Measurements from ENCODE around the gene CEP97.
"Not testable (repeated sequence)": the region's sequence is repeated elsewhere in the genome, so short reads cannot be mapped to it uniquely, and the experiment has no call there.

The CEP97 gene, protein sequence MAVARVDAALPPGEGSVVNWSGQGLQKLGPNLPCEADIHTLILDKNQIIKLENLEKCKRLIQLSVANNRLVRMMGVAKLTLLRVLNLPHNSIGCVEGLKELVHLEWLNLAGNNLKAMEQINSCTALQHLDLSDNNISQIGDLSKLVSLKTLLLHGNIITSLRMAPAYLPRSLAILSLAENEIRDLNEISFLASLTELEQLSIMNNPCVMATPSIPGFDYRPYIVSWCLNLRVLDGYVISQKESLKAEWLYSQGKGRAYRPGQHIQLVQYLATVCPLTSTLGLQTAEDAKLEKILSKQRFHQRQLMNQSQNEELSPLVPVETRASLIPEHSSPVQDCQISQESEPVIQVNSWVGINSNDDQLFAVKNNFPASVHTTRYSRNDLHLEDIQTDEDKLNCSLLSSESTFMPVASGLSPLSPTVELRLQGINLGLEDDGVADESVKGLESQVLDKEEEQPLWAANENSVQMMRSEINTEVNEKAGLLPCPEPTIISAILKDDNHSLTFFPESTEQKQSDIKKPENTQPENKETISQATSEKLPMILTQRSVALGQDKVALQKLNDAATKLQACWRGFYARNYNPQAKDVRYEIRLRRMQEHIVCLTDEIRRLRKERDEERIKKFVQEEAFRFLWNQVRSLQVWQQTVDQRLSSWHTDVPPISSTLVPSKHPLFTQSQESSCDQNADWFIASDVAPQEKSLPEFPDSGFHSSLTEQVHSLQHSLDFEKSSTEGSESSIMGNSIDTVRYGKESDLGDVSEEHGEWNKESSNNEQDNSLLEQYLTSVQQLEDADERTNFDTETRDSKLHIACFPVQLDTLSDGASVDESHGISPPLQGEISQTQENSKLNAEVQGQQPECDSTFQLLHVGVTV

DNA sequence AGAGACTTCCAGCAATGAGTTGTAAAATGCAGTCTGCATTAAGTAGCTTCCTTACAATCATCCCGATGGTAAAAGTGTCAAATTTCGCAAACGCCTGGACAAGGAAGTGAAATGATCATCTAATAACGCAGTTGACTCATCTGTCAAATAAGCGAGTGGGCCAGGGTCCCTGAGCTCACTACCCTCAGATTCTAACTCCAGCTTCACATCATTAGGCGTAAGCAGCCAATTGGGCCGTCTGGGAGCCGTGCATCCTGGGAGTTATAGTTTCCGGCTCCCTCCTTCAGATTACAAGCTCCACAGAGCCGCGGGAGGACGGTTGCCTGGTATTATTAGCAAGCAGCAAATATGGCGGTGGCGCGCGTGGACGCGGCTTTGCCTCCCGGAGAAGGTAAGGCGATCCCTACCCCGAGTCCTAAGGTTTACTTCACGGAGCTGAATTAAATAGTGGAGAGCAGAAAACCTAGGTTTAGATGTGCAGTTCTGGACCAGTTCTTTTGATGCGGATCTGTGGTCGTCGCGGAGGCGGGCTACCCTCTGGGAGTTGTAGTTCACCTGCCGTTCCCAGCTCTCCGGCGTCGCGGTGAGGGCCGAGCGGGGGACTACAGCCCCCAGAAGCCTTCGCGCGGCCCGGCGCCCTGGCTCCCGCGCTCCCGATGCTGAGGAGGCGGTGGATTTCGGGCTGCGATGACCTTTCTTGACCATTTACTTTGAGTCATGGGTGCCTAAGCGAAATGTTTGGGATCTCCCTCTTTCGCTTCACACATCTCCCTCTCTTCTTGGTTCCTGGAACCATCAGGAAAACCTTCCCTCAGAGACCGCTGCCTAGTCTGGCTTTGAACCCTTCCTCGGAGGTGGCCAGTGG, at the start of gene CEP97:
Gene CEP97 (plus strand): TSS at position 286 of the 865 bp plus-strand sequence. CDS start 63 bp downstream, at position 349.
- DNase-seq: peak; percentile 82

DNA sequence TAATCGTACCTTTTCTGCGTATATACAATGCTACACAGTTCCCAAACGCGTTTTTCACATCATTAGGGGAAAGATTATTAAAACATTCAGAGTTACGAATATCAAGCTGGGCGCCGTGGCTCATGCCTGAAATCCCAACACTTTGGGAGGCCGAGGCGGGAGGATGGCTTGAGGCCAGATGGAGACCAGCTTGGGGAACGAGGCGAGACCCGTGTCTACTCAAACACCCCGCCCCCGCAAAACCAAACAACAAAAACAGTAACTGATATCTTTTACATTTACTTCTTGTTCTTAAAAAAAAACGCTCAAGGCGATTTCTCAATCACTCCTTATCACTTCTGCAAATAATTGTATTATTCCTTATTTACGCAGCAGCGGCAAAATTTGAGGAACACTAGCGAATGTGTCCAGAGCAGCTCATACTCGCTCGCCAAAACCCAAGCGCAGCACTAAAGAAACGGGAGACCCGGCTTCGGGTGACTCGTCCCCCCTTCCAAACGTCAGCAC, 48.7 kb upstream of the CEP97 start:
- DNase-seq: no peak

DNA sequence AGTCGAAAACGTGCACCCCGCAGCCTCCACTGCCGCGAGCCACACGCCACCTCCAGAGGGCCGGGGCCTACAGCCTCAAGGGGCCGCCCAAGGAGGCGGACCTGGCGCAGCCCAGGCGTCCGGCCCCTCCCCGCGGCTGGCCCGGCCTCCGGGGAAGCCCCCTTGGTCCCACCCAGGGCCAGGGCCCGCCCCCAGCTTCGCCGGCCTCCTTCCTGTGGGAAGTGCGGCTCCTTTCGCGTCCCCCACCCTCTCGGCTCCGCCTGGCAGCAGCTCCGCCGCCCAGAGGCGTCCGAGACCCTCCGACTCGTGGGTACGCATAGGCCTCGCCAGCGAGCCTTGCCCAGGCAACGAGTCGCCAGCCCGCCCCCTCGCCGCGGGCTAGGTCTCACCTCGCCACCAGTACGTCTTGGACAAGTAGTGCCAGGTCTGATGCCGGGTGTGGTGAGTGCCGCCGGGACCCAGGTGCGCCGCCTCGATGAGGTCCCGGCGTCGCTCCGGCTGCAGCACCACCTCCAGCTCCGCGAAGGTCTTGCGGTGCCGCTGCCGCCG, 48.1 kb upstream of the CEP97 start:
- DNase-seq: no peak

DNA sequence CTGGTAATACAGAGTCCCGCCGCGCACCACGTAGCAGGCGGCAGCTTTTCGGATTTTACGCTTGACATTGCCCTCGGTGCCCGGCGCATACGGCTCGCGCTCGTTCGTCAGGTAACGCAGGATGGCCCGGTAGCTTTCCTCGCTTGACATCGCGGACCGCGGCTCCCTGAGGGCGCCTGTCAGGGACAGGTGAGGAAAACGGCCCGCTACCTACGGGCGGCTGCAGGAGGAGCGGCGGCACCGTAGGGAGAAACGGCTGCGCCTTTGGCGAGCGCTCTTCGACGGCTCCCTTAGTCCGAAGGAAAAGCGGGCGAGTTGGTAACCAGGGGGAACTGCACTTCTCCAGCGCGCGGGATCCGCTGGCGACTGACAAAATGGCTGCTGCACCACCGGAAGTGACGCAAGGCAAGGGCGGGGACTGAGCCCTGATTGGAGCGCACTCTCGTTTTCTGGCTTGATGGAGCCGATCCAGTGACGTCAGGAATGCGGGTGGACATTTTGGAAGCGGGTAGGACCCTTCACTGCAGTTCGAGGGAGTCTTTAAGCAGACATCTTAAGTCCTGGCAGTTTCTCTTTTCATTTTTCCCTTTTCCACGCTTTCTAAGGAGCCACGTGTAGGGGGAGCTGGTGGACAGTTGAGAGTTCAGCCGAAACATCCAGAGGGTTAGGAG, 47.5 kb upstream of the CEP97 start, which contains the start of gene ZBTB11:
Gene ZBTB11 (minus strand): TSS at position 368 of the 671 bp plus-strand sequence. CDS start 218 bp downstream, at position 150.
- DNase-seq: no peak

DNA sequence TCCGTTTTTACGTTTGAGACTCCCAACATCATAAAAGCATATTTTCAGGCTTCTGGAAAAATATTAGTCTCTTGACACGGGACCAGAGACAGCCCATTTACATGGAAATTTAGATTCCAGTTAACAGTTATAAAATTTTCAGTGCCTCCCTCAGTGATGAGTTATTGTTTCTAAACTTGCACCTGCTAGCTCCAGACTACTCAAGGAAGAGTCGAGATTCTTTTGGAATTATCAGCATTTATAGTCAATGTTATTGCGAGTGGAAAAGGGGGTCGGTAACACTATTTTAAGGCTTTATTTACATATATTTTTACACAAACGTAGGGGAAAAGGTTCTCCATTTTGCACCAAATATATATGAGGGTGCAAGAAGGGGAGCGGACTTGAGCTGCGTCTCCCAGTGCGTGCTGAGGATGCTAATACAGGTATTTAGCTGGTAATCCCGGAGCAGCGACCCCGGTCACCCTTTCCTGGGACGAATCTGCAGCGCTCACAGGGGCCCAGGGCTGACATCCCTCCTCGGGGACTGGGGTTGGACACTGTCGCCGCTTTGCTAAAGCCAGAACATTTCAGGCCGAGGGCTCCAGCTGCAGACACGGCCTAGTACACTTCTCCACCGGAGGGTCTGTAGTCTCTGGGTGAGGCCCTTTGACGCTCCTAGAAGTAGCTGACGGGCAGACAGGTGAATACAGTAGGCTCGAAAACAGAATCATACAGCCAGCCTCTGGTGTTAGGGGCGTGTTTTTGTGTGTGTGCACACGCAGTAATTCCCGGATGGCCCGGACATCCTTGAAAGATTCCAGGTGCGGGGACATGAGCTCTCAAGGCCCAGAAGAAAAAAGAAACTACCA, 46.8 kb upstream of the CEP97 start:
- DNase-seq: no peak

DNA sequence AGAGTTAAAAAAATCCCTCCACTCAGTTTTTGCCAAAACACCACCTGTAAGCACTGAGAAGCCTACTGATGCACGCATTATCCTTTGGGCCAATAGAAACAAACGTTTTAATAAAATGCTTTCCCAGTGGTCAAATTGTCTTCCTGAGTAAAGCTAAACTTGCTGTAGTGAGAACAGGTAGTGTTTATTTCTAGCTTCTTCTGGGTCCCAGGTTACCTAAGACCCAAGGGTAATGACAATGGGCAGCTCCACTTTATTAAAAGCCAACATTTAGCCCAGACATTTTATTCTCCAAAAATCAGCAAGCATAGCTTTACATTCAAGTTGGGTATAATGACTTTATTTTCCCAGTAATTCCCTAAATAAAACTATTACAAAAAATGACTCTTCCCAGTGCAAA, 45.6 kb upstream of the CEP97 start:
- DNase-seq: not testable (repeated sequence)

DNA sequence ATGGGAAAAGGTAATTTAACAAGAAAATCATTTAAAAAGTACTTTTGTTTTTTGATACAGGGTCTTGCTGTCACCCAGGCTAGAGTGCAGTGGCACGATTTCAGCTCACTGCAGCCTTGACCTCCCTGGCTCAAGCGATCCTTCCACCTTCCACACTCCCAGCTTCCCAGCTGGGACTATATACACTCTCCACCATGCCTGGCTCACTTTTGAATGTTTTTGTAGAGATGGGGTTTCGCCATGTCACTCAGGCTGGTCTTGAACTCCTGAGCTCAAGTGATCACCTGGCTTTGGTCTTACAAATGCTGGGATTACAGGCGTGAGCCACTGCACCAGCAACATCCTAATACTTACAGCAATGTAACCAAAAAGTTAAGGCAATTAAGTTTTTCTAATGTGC, 43.9 kb upstream of the CEP97 start:
- DNase-seq: no peak

DNA sequence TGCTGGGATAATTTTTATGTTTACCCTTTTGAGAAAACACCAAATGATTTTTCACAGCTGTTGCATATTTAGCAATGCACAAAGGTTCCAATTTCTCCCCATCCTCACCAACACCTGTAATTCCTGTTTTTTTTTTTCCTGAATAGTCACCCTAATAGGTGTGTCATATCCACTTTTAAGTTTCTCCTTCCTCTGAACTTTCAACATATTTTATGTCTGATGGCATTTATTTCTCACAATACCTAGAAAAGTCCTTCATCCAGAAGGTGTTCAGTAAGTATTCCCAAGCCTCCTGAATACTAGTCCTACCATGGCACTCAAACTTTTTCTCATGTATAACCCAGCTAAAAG, 39.4 kb upstream of the CEP97 start:
- no peak for DNase-seq

DNA sequence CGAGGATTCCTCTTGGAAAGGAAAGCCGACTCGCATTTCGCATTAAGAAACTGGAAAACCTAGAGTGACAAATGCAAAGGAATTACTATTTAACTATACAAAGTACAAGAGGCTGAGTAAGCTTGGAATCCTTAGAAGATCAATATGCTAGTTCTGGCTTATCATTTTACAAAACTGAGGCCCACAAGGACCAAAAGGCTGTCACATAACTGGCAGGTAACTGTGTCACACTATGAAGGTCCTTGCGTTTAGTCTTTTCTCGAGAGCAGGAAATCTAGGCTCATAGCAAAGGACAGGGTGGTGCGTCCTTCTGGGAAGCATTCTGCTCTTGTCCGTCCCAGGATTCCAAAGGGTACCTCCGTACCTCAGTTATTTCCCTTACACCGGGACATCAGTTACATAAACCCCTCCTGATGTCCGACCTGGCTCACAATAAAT, 38.5 kb upstream of the CEP97 start:
- no peak for DNase-seq

DNA sequence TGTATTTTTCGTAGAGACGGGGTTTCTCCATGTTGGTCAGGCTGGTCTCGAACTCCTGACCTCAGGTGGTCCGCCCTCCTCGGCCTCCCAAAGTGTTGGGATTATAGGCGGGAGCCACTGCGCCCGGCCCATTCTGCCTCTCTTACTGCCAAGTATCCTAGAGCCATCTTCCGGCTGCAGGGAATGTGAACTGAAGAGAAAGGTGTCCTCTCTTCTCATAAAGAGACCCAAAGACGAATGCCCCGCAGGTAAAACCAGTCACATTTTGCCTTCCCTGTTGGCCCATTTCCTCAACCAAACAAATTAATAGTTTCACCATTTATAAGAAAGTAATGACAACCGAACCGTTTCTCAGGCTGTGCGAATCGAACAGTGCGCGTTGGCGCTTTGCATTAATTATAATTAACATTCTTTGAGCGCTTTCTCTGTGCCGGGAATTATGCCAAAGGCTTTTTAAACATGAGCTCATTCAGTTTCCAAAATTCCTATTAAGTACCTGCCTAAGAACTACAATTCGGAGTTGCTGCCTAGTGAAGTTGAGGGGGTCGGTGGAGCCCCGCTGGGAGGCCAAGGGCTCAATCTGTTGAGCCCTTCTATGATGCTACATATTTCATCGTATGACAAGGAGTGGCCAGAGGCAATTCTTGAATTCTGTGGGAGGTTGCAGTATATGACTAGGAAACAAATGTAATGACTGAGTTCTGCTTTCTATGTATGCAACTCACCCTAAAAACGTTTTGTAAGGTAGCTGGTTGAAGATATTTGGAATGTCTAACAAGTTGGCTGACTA, 37.1 kb upstream of the CEP97 start:
- no peak for DNase-seq

DNA sequence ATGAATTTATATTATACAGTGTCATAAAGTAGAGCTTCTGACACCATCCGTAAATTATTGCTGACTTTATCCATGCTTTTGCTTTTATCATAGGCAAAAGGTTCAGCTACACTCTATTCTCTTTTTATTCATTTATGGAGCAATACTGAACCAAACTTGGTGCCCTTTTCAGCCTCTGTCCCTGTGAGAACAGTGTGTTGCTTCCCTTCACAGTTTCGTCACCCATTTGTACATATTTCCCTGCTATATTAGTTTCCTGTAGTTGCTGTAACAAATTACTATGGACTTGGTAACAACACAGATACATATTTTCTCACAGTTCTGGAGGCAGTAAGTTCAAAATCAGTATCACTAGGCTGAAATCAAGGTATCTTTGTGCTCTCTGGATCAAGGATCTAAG, 35.1 kb upstream of the CEP97 start:
- no peak for DNase-seq

DNA sequence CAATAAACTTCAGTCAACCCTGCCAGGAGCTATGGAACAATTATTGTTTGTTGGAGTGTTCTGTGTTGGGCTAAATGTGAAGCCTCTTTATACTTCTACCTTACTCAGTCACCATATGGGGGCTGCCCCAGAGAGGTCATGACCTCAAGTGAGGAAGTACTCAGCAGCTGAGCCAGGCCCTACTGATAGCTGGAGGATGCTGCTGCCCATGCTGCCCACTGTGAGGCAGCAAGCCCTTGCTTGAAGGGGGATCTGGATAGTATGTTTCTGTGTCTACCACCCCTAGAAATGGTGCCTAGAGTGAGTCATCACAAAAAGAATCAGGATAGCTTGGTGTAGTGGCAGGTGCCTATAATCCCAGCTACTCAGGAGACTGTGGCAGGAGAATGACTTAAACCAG, 33.4 kb upstream of the CEP97 start:
- no peak for DNase-seq

DNA sequence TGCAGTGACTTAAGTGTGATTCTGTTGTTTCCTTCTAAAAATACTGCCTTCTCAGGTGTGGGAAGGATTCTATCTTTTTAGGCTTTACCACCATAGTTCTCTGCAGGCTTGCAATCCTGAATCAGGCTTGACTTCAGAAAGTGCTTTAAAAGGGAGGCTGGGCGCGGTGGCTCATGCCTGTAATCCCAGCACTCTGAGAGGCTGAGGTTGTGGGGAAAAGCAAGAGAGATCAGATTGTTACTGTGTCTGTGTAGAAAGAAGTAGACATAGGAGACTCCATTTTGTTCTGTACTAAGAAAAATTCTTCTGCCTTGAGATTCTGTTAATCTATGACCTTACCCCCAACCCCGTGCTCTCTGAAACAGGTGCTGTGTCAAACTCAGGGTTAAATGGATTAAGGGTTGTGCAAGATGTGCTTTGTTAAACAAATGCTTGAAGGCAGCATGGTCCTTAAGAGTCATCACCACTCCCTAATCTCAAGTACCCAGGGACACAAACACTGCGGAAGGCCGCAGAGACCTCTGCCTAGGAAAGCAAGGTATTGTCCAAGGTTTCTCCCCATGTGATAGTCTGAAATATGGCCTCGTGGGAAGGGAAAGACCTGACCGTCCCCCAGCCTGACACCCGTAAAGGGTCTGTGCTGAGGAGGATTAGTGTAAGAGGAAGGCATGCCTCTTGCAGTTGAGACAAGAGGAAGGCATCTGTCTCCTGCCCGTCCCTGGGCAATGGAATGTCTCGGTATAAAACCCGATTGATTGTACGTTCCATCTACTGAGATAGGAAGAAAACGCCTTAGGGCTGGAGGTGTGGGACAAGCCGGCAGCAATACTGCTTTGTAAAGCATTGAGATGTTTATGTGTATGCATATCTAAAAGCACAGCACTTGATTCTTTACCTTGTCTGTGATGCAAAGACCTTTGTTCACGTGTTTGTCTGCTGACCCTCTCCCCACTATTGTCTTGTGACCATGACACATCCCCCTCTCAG, 32.4 kb upstream of the CEP97 start:
- DNase-seq: not testable (repeated sequence)

DNA sequence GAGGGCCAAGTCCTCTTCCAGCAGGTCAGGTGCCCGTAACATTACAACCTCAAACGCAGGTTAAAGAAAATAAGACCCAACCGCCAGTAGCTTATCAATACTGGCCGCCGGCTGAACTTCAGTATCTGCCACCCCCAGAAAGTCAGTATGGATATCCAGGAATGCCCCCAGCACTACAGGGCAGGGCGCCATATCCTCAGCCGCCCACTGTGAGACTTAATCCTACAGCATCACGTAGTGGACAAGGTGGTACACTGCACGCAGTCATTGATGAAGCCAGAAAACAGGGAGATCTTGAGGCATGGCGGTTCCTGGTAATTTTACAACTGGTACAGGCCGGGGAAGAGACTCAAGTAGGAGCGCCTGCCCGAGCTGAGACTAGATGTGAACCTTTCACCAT, 30.9 kb upstream of the CEP97 start:
- not testable (repeated sequence) for DNase-seq

DNA sequence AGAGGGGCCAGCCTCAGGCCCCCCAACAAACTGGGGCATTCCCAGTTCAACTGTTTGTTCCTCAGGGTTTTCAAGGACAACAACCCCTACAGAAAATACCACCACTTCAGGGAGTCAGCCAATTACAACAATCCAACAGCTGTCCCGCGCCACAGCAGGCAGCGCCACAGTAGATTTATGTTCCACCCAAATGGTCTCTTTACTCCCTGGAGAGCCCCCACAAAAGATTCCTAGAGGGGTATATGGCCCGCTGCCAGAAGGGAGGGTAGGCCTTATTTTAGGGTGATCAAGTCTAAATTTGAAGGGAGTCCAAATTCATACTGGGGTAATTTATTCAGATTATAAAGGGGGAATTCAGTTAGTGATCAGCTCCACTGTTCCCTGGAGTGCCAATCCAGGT, 29.6 kb upstream of the CEP97 start:
- not testable (repeated sequence) for DNase-seq

DNA sequence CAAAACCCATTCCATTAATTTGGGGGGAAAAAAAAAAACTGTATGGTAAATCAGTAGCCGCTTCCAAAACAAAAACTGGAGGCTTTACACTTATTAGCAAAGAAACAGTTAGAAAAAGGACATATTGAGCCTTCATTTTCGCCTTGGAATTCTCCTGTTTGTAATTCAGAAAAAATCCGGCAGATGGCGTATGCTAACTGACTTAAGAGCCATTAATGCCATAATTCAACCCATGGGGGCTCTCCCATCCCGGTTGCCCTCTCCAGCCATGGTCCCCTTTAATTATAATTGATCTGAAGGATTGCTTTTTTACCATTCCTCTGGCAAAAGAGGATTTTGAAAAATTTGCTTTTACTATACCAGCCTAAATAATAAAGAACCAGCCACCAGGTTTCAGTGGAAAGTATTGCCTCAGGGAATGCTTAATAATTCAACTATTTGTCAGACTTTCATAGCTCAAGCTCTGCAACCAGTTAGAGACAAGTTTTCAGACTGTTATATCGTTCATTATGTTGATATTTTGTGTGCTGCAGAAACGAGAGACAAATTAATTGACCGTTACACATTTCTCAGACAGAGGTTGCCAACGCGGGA, 28.5 kb upstream of the CEP97 start:
- no peak for DNase-seq

DNA sequence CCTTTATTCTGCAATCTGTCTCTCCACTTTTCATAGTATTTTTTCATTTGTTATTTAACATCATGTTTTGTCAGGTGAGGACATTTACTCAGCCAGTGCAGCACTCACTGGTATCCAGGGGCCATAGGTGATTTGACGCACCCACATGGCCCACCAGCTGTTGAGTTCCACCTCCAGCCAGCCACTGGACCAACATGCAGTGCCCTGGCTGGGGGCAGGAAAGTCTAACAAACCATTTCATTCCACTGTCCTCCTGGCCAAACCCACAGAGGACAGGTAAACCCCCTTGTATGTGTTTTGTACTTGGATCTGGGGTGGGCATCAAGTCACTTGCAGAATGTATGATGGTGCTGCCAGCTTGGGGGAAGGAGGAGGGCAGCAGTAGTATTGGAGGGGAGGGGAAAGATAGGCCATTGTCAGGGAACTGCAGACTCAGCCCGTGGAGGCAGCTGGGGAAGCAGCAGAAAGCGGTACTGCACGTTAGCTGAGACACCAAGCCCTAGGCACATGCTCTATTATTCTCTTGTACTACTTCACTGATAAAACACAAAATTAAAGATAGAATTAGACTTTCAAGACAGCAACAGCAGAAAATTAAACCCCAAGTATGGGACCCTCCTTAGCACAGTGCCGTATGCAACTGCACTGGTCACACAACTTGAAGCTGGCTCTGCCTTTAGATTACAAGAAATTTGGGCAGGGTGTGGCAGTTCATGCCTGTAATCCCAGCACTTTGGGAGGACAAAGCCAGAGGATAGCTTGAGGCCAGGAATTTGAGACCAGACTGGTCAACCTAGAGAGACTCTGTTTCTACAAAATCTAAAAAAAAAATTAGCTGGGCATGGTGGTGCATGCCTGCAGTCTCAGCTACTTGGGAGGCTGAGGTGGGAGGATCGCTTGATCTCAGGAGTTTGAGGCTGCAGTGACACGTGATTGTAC, 22.4 kb upstream of the CEP97 start:
- no peak for DNase-seq
